ENCODE measurements around the gene FIG4. TPM values are rescaled to one million over a fixed set of nuclear protein-coding genes. Genes with fewer than 3 reads are reported as not detected.
"Not testable (repeated sequence)": the region's sequence is repeated elsewhere in the genome, so short reads cannot be mapped to it uniquely, and the experiment has no call there.

The FIG4 gene
- total and polyA plus RNA-seq, 2 of the 13 experiments (the other 11 are each of a cell fraction or from before 2014, with no cell fraction given), result 5.5 to 7.9 TPM

DNA sequence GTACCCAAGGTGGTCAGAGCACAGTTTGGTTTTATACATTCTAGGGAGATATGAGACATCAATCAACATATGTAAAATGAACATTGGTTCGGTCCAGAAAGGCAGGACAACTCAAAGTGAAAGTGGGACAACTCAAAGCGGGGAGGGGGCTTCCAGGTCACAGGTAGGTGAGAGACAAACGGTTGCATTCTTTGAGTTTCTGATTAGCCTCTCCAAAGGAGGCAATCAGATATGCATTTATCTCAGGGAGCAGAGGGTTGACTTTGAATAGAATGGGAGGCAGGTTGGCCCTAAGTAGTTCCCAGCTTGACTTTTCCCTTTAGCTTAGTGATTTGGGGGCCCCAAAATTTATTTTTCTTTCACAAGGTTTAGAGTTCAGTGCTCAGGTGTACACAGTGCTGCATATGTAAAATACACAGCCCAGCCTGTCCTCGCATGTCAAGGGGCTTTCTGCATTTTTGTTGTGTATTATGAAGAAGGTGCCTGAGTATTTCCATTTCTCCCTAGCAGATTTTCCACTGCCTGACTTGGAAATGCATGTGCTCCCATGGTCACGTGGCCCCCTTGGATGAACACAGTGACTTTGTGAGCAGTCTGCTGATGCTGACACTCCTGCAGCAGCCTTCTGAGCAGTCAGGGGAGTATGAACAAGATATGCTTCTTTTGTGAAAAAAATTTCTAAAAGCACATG is 178.4 kb downstream of the FIG4 start:
- ATAC-seq; BruUV-seq (replicated peaks); CTCF ChIA-PET (ENCODE audit: low intra/inter-chr PET ratio, low total read pairs): not testable (repeated sequence)

GRCh38 chr6:109870089-109870410 is 179.0 kb downstream of the FIG4 start:
- DNase-seq (ENCODE audit: low spot score) (no peak), FAIRE-seq (no peak), ATAC-seq (no peak)
- 9% methylated on average over 5 of the region's 5 CpGs for WGBS (ENCODE audit: low lambda C conversion rate)
- Histone ChIP-seq H3K27me3 (ENCODE audit: control insufficient read depth in 1 of 2, insufficient read depth in 2 of 2, low read length in 2 of 2) (peaks cover 0 to 14% of the 10 kb centered on the region in 2 experiments; a peak in 3 of 5 replicates), H3K9ac (ENCODE audit: insufficient read depth, low read depth, low read length) (no peak overlapping the region), H4K20me1 (ENCODE audit: insufficient read depth, low read length) (no peaks in the 10 kb centered on the region), H3K36me3 (replicated peaks in 1 of 2; ENCODE audit: control insufficient read depth in 1 of 2, insufficient read depth in 2 of 2, low read length in 2 of 2) (no peaks in the 10 kb centered on the region), H3K27ac (ENCODE audit: extremely low read length, insufficient read depth, low read length) (no peak overlapping the region), H3K4me1 (ENCODE audit: insufficient read depth, low read length) (no peaks in the 10 kb centered on the region), H3K9me3 (ENCODE audit: low read length) (no peaks in the 10 kb centered on the region), H2AFZ (ENCODE audit: low read length) (no peak overlapping the region), H3K79me2 (ENCODE audit: insufficient read depth, low read length) (no peaks in the 10 kb centered on the region), H3K4me3 (replicated peaks in 1 of 3; ENCODE audit: insufficient read depth in 1 of 3, low read depth in 2 of 3, low read length in 3 of 3) (no peak overlapping the region), H3K4me2 (ENCODE audit: low read depth, low read length) (no peak overlapping the region)
- BruUV-seq (replicated peaks), result no TSS peak
- ChIA-PET CTCF (ENCODE audit: low intra/inter-chr PET ratio, low total read pairs) (no interaction called here), POLR2A (no interaction called here)
- TF ChIP-seq MAF1 (CRISPR knock-in tag; IDR thresholded peaks at IDR 0.05; ENCODE audit: borderline replicate concordance) (no peak), REPIN1 (CRISPR knock-in tag; IDR thresholded peaks at IDR 0.05; ENCODE audit: borderline replicate concordance, low read depth) (no peak), KDM6A (CRISPR knock-in tag; IDR thresholded peaks at IDR 0.05; ENCODE audit: low read depth) (no peak)
- in situ Hi-C loops (cut with HindIII; ENCODE audit: extremely low pct_ligation_motif_present, low pct_unique_long_range_greater_than_20kb), result no loop called here
- intact Hi-C loops (cut with micrococcal nuclease; ENCODE audit: unreplicated experiment), result no loop called here

More for the DNA sequence above, 178.4 kb downstream of the FIG4 start:
- H2AFZ ChIP-seq (ENCODE audit: low read length); FAIRE-seq; H3K79me2 ChIP-seq (ENCODE audit: insufficient read depth, low read length); H4K20me1 ChIP-seq (ENCODE audit: insufficient read depth, low read length); intact Hi-C loops (cut with micrococcal nuclease; ENCODE audit: unreplicated experiment); in situ Hi-C loops (cut with HindIII; ENCODE audit: extremely low pct_ligation_motif_present, low pct_unique_long_range_greater_than_20kb); POLR2A ChIA-PET; H3K36me3 ChIP-seq (replicated peaks in 1 of 2; ENCODE audit: control insufficient read depth in 1 of 2, insufficient read depth in 2 of 2, low read length in 2 of 2); H3K9me3 ChIP-seq (ENCODE audit: low read length); H3K27ac ChIP-seq (ENCODE audit: extremely low read length, insufficient read depth, low read length); H3K4me3 ChIP-seq (replicated peaks in 1 of 3; ENCODE audit: insufficient read depth in 1 of 3, low read depth in 2 of 3, low read length in 3 of 3); H3K9ac ChIP-seq (ENCODE audit: insufficient read depth, low read depth, low read length); H3K4me2 ChIP-seq (ENCODE audit: low read depth, low read length); H3K4me1 ChIP-seq (ENCODE audit: insufficient read depth, low read length); DNase-seq (ENCODE audit: low spot score): not testable (repeated sequence)
- H3K27me3 ChIP-seq (ENCODE audit: control insufficient read depth in 1 of 2, insufficient read depth in 2 of 2, low read length in 2 of 2), result peaks cover 0 to 14% of the 10 kb centered on the region in 2 experiments; a peak in 3 of 5 replicates
- 3% methylated on average over 4 of the region's 5 CpGs for WGBS (ENCODE audit: low lambda C conversion rate)

Data from HepG2 (cell line).